Stomach (tissue), 9 donors: ENCODE data around the gene ZNF831. TPM values are rescaled to one million over a fixed set of nuclear protein-coding genes. Genes with fewer than 3 reads are reported as not detected.

Source experiments
- DNase-seq, 2 donors: peaks; one replicate each; pipeline versions ENCODE4 v3.0.0 to v3.0.0-alpha.2; 2013 to 2019
- H3K27ac ChIP-seq, 5 donors: fragments of 200-600 bp in 4 of 5; sonication (generic) in 4 of 5; one replicate each; pipeline ENCODE4 v1.5.1; 2013 to 2019; ENCODE audit warnings: mild to moderate bottlenecking in 1 of 5, moderate library complexity in 1 of 5
- H3K27me3 ChIP-seq, 3 donors: fragments of 200-600 bp; sonication (generic); one replicate each; pipeline ENCODE4 v1.5.1; 2017 to 2019; ENCODE audit warnings: mixed run types in 1 of 3
- H3K36me3 ChIP-seq, 4 donors: fragments of 200-600 bp; sonication (generic); 1 replicate in 3 of 4; 2 replicates in 1 of 4; pipeline ENCODE4 v1.5.1; 2016 to 2019
- H3K4me1 ChIP-seq, 4 donors: fragments of 200-600 bp; sonication (generic); one replicate each; pipeline ENCODE4 v1.5.1; 2016 to 2019
- H3K4me3 ChIP-seq, 4 donors: fragments of 200-600 bp; sonication (generic) in 3 of 4; one replicate each; pipeline ENCODE4 v1.5.1; 2016 to 2019; ENCODE audit warnings: mild to moderate bottlenecking in 1 of 4
- H3K9me3 ChIP-seq, 4 donors: fragments of 200-600 bp; sonication (generic); one replicate each; pipeline ENCODE4 v1.5.1; 2016 to 2019
- CTCF ChIP-seq, 7 experiments: fragments of 450-650 bp in 4 of 7; fragments of 200-600 bp in 3 of 7; sonication (generic) in 3 of 7; IDR thresholded peaks; one replicate each; pipeline ENCODE4 v1.5.1; 2016 to 2019; ENCODE audit warnings: antibody characterized with exemption in 7 of 7, control low read depth in 2 of 7, mild to moderate bottlenecking in 1 of 7
- EP300 ChIP-seq: sonication (generic); formaldehyde crosslinking; IDR thresholded peaks from one replicate; pipeline ENCODE4 v1.6.1; 2017; ENCODE audit warnings: antibody characterized with exemption
- POLR2A ChIP-seq, 4 donors: fragments of 450-650 bp; IDR thresholded peaks; one replicate each; pipeline ENCODE4 v1.6.1; 2016; ENCODE audit warnings: antibody characterized with exemption in 4 of 4, control low read depth in 2 of 4, mild to moderate bottlenecking in 1 of 4, moderate library complexity in 1 of 4
- POLR2AphosphoS5 ChIP-seq, 3 donors: sonication (generic); formaldehyde crosslinking; IDR thresholded peaks; one replicate each; pipeline ENCODE4 v1.6.1; 2016; ENCODE audit warnings: antibody characterized with exemption in 3 of 3
- WGBS, 5 donors: extraction: QIAGEN DNeasy Blood & Tissue Kit in 3 of 5; methylation state at CpG; one replicate each; pipeline versions ENCODE4 v1.1.5 to v1.1.7; 2013 to 2018; 5-methylcytosine and 5-hydroxymethylcytosine counted together
- intact Hi-C: fragments of 100-400 bp; cut with DNase I; formaldehyde crosslinking; loops from one replicate; pipeline ENCODE4 v1.15.1; 2023; ENCODE audit warnings: low total_unique reads
- polyA plus RNA-seq, 3 donors: library from polyadenylated mRNA; stranded (reverse); fragments of 200-250 nt; gene quantifications; one replicate each; pipeline ENCODE4 v1.2.3, GENCODE V29; 2013
- total RNA-seq, 5 donors: library from RNA; depleted of rRNA; stranded (reverse); fragments of >200 nt; gene quantifications; one replicate each; pipeline versions ENCODE4 v1.1.0 to v1.2.3, GENCODE V29; 2014 to 2016
- donor health status: healthy with polysubstance abuse.
- donor health status: Bipolar disorder and iron deficiency.
- donor health status: healthy.

Gene ZNF831
- total and polyA plus RNA-seq, 8 donors, result under 0.01 to 2.9 (median 0.31) TPM; not detected in 1

DNA sequence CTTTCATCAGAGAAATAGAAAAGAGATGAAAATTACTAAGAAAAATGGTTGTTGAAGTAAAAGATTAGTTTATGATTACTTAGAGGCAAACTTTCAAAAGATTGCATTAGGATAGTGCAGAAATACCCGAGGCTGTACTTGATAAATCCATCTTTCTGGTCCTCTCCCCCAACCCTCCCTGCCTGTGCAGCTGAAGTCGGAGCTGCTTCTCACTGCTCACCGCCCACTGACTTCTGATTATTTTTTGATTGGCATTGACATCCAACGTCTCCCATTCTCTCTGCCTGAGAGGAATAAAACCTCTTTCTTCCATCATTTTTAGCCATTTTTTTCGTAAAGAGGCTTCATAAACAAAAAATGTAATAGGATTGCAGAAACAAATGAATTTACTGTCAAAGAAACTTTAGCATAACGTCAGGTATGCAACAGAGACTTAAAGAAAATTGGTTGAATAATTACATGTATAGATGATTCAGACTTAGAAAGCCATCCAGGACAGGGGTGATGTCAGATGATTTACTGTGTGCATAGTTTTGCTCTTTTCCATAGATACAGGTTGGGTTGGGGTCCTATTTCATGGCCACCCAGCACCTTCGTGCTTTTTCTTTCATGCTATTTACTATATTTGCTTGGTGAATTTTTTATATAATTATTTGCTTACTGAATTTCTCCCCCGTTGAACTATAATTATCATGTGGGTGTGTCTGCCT is 83.2 kb downstream of the ZNF831 start:
- no peak for DNase-seq
- TF ChIP-seq POLR2AphosphoS5 (IDR thresholded peaks at IDR 0.05) (no peak), CTCF (IDR thresholded peaks at IDR 0.05) (no peak), POLR2A (IDR thresholded peaks at IDR 0.05) (no peak), EP300 (no peak)
- H3K4me3 ChIP-seq, result no peak overlapping the region
- peaks cover 0 to 2% (median 0%) of the 10 kb centered on the region in 4 donors for H3K4me1 ChIP-seq
- peaks cover 0 to 17% (median 3%) of the 10 kb centered on the region in 3 donors for H3K27me3 ChIP-seq
- intact Hi-C loops, result no loop called here
- no peak overlapping the region for H3K27ac ChIP-seq
- 64 to 75% (median 67%) methylated on average over 8 of the region's 8 CpGs for WGBS, 5 donors
- peaks cover 0 to 7% (median 0%) of the 10 kb centered on the region in 4 donors for H3K9me3 ChIP-seq
- no peaks in the 10 kb centered on the region for H3K36me3 ChIP-seq

DNA sequence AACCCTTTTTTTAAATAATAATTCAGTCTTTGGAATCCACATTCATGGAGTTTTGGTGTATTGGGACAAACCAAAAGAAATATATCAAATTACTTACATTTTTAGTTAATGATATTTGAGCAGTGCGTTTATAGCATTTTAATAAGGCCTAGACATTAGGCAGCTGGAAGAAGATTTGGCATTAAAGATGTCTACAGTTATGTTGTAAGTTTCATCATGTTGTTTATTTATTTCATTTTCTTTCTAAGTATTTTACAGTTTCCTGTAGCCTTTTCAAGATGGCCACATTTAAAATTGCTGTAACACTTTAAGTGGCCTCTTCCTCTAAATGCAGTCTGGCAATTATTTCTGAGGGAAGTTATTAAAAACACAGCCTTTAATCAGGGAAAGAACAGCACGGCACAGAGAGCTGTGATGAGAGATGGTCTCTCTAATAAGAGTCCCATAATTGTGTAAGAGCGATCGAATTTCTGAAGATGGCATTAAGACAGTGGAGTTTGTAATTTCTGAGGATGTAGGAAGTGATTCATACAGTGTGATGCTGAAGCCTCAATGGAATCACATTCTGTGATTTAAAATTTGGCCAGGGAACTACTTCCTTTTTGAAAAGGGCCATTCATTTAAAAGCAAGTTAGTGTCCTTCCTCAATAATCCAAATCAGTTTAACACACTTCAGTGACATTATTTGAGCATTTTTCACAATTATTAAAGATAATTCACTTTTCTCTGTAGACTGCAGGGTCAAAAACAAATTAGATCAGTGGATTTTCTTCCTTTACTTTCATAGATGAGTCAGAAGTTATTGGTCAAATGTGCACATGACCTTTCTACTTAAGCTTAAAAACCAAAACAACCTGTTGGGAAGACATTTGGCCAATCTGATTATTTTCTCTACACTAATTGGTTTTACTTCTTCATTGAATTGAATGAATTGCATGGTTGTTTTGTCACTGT is 84.4 kb downstream of the ZNF831 start:
- DNase-seq, result no peak
- 54 to 77% (median 72%) methylated on average over 4 of the region's 4 CpGs for WGBS, 5 donors
- peaks cover 0 to 5% (median 3%) of the 10 kb centered on the region in 3 donors for H3K27me3 ChIP-seq
- H3K4me3 ChIP-seq, result no peak overlapping the region
- peaks cover 0 to 7% (median 0%) of the 10 kb centered on the region in 4 donors for H3K9me3 ChIP-seq
- no peak overlapping the region for H3K27ac ChIP-seq
- no peak for TF ChIP-seq CTCF (IDR thresholded peaks at IDR 0.05)
- TF ChIP-seq POLR2A (IDR thresholded peaks at IDR 0.05), result no peak
- TF ChIP-seq POLR2AphosphoS5 (IDR thresholded peaks at IDR 0.05), result no peak
- TF ChIP-seq EP300, result no peak
- intact Hi-C loops, result no loop called here
- peaks cover 0 to 2% (median 0%) of the 10 kb centered on the region in 4 donors for H3K4me1 ChIP-seq
- no peaks in the 10 kb centered on the region for H3K36me3 ChIP-seq

- TF ChIP-seq POLR2AphosphoS5 (IDR thresholded peaks at IDR 0.05) (no peak), POLR2A (IDR thresholded peaks at IDR 0.05) (no peak), CTCF (IDR thresholded peaks at IDR 0.05) (no peak), EP300 (no peak)
- 83 to 88% (median 87%) methylated on average over 6 of the region's 6 CpGs for WGBS, 5 donors
- no peak overlapping the region for H3K27ac ChIP-seq
Observed at GRCh38 chr20:59250293-59250692, 86.7 kb downstream of the ZNF831 start.

DNA sequence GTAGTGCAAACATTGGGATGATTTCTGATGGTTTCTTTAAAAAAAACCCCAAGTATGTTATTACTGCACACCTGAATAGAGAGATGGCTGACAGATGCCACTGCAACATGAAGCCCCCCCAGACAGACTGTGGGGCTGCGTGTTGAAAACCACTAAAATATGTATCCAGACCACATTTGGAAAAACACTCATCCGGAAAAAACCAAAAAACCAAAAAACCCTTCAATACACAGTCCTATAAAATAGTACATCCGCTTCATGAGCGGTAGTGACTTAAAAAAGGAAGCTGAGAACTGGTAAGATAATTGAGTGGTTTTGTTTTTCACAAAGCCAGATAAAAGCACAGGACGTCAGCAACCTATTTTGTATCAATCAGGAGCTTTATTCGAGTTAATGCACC is 89.7 kb downstream of the ZNF831 start:
- intact Hi-C loops, result no loop called here
- Histone ChIP-seq H3K4me3 (no peak overlapping the region), H3K9me3 (peaks cover 0 to 7% (median 0%) of the 10 kb centered on the region in 4 donors), H3K4me1 (peaks cover 0 to under 1% (median 0%) of the 10 kb centered on the region in 4 donors), H3K27me3 (peaks cover 0 to 7% (median 0%) of the 10 kb centered on the region in 3 donors), H3K36me3 (no peaks in the 10 kb centered on the region), H3K27ac (no peak overlapping the region)
- WGBS, 5 donors, result 67 to 75% (median 73%) methylated on average over 6 of the region's 6 CpGs
- no peak for DNase-seq
- TF ChIP-seq POLR2A (IDR thresholded peaks at IDR 0.05) (no peak), CTCF (IDR thresholded peaks at IDR 0.05) (no peak), EP300 (no peak), POLR2AphosphoS5 (IDR thresholded peaks at IDR 0.05) (no peak)

More at GRCh38 chr20:59250293-59250692, 86.7 kb downstream of the ZNF831 start:
- Histone ChIP-seq H3K36me3 (no peaks in the 10 kb centered on the region), H3K4me1 (peaks cover 0 to 2% (median 0%) of the 10 kb centered on the region in 4 donors), H3K9me3 (peaks cover 0 to 7% (median 0%) of the 10 kb centered on the region in 4 donors), H3K27me3 (peaks cover 0 to under 1% (median 0%) of the 10 kb centered on the region in 3 donors), H3K4me3 (no peak overlapping the region)
- no peak for DNase-seq
- intact Hi-C loops, result no loop called here
